HEK293 (cell line): ENCODE measurements around the gene SRRM2.

Experiments
- YY1 ChIP-seq: fragments of 450-650 bp; formaldehyde crosslinking; IDR thresholded peaks from 2 replicates; pipeline ENCODE4 v1.5.1; 2018; ENCODE audit warnings: missing biosample characterization, missing genetic modification characterization
- ZBTB21 ChIP-seq: fragments of 450-650 bp; formaldehyde crosslinking; IDR thresholded peaks from 2 replicates; pipeline ENCODE4 v1.5.1; 2017; ENCODE audit warnings: missing biosample characterization, missing genetic modification characterization
- ZNF274 ChIP-seq, 2 experiments: fragments of 200-500 bp in 1 of 2; fragments of 450-650 bp in 1 of 2; sonication (Bioruptor generic) in 1 of 2; formaldehyde crosslinking in 1 of 2; IDR thresholded peaks; 2 replicates each; pipeline versions ENCODE4 v1.5.1 to v1.6.1; 2014 to 2016; ENCODE audit warnings: borderline replicate concordance in 1 of 2, inconsistent platforms in 1 of 2, low read length in 1 of 2, missing biosample characterization in 1 of 2, missing genetic modification characterization in 1 of 2
- TF ChIP-seq, protein P1 (sequence below): fragments of 450-650 bp; formaldehyde crosslinking; IDR thresholded peaks from 2 replicates; pipeline ENCODE4 v1.5.1; 2017; ENCODE audit warnings: missing biosample characterization, missing genetic modification characterization
- TF ChIP-seq, protein P2 (sequence below): fragments of 450-650 bp; formaldehyde crosslinking; IDR thresholded peaks from 2 replicates; pipeline ENCODE4 v1.5.1; 2016; ENCODE audit warnings: missing biosample characterization, missing genetic modification characterization
- TF ChIP-seq, protein P3 (sequence below): fragments of 450-650 bp; formaldehyde crosslinking; IDR thresholded peaks from 2 replicates; pipeline ENCODE4 v1.5.1; 2016; ENCODE audit warnings: missing biosample characterization, missing genetic modification characterization, low read depth

DNA sequence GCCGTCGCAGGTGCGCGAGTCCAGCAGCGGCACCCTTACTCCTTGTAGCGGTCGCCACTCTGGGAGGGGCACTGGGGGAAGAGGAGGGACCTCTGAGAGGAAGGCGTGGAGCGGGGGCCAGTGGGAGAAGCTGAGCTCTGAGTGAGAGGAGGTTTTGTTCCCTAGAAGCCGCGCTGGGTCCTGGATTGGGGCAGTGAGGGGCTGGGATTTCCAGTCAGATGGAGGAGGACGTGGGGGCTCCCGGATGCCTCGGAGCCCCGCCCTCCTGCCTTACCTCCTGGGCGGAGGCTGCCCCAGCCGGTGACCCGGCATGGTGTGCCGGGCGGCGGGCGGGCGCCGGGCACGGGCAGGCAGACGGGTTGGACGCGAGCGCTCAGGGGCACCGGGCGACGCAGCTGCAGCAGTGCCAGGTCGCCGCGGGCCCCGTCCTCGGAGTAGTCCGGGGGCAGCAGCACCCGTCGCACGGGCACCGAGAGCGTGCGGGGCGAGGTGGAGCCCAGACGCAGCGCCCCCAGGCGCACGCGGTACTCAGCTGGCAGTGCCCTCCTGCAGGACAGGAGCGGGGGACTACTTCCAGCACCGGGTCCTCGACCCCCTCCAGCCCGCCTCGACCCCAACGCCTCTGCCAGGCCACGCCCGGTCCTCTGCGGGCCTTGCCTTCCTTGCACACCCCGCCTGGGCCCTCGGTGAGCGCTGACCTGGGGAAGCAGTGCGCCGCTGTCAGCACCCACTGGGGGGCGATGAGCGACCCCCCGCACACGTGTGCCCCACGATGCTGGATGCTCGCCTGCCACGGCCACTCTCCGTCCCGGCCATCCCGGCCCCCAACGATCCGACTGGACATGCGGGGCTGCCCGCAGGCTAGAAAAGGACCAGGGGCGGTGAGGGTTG lies 32.9 kb downstream of the SRRM2 start:
- TF ChIP-seq, protein P1, sequence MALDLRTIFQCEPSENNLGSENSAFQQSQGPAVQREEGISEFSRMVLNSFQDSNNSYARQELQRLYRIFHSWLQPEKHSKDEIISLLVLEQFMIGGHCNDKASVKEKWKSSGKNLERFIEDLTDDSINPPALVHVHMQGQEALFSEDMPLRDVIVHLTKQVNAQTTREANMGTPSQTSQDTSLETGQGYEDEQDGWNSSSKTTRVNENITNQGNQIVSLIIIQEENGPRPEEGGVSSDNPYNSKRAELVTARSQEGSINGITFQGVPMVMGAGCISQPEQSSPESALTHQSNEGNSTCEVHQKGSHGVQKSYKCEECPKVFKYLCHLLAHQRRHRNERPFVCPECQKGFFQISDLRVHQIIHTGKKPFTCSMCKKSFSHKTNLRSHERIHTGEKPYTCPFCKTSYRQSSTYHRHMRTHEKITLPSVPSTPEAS (tag by site-specific recombination) = no peak
- TF ChIP-seq, protein P2, sequence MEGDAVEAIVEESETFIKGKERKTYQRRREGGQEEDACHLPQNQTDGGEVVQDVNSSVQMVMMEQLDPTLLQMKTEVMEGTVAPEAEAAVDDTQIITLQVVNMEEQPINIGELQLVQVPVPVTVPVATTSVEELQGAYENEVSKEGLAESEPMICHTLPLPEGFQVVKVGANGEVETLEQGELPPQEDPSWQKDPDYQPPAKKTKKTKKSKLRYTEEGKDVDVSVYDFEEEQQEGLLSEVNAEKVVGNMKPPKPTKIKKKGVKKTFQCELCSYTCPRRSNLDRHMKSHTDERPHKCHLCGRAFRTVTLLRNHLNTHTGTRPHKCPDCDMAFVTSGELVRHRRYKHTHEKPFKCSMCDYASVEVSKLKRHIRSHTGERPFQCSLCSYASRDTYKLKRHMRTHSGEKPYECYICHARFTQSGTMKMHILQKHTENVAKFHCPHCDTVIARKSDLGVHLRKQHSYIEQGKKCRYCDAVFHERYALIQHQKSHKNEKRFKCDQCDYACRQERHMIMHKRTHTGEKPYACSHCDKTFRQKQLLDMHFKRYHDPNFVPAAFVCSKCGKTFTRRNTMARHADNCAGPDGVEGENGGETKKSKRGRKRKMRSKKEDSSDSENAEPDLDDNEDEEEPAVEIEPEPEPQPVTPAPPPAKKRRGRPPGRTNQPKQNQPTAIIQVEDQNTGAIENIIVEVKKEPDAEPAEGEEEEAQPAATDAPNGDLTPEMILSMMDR (tag by site-specific recombination) = peak; percentile 38
- no peak for TF ChIP-seq YY1 (tag by site-specific recombination)
- TF ChIP-seq ZBTB21 = no peak
- TF ChIP-seq, protein P3, sequence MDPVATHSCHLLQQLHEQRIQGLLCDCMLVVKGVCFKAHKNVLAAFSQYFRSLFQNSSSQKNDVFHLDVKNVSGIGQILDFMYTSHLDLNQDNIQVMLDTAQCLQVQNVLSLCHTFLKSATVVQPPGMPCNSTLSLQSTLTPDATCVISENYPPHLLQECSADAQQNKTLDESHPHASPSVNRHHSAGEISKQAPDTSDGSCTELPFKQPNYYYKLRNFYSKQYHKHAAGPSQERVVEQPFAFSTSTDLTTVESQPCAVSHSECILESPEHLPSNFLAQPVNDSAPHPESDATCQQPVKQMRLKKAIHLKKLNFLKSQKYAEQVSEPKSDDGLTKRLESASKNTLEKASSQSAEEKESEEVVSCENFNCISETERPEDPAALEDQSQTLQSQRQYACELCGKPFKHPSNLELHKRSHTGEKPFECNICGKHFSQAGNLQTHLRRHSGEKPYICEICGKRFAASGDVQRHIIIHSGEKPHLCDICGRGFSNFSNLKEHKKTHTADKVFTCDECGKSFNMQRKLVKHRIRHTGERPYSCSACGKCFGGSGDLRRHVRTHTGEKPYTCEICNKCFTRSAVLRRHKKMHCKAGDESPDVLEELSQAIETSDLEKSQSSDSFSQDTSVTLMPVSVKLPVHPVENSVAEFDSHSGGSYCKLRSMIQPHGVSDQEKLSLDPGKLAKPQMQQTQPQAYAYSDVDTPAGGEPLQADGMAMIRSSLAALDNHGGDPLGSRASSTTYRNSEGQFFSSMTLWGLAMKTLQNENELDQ (tag by site-specific recombination) = no peak
- TF ChIP-seq ZNF274 (IDR thresholded peaks at IDR 0.05; ENCODE audit: low read length) = no peak
- no peak for TF ChIP-seq ZNF274 (tag by site-specific recombination; IDR thresholded peaks at IDR 0.05; ENCODE audit: borderline replicate concordance)
